ENCODE measurements around the gene PTPN6. TPM values are rescaled to one million over a fixed set of nuclear protein-coding genes. Genes with fewer than 3 reads are reported as not detected.

Gene PTPN6
- total and polyA plus RNA-seq, 2 of the 8 experiments (the other 6 are each of a cell fraction or from before 2014, with no cell fraction given): 16.3 to 28.4 TPM

DNA sequence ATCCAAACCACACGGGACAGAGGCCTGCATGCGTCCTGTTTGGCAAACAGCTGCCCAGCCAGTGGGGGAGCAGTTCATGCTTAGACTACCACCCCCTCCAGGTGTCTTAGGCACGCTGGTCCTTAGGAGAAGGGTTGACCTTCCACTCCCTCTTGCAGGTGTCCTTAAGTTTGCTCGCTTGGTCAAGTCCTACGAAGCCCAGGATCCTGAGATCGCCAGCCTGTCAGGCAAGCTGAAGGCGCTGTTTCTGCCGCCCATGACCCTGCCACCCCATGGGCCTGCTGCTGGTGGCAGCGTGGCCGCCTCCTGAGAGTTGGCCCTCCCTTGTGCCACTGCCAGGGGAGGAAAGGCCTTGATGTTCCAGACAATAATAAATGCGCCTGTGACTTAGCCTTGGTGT is 5.5 kb upstream of the PTPN6 start:
- no peak overlapping the region for H3K56ac ChIP-seq (replicated peaks; ENCODE audit: insufficient read length, low read depth, low read length)
- WGBS, 2 experiments (ENCODE audit: extremely low coverage in 1 of 2, insufficient coverage in 1 of 2, insufficient read length in 1 of 2, insufficient replicate concordance in 2 of 2, low coverage in 1 of 2, low lambda C conversion rate in 2 of 2, missing lambda C conversion rate in 1 of 2): 79% methylated on average over 11 of the region's 11 CpGs; no CpG with 5 or more reads in 1 of the 2 experiments
- H2BK15ac ChIP-seq (ENCODE audit: low read length): no peak overlapping the region
- no peak overlapping the region for H3K18ac ChIP-seq (ENCODE audit: extremely low read depth, low read length)
- 0 out of 2 replicates have a peak overlapping the region, but pooled peaks have one; percentile 43 for H3K27ac ChIP-seq (ENCODE audit: low read depth, low read length)
- no peak for DNase-seq (ENCODE audit: low read depth in 1 of 2, low spot score in 2 of 2)
- H3K4ac ChIP-seq (replicated peaks; ENCODE audit: insufficient read length, low read depth, low read length): no peak overlapping the region
- H2BK120ac ChIP-seq (replicated peaks; ENCODE audit: low read depth, low read length): no peak overlapping the region
- H3K9me3 ChIP-seq (ENCODE audit: insufficient read depth in 2 of 2, low read depth in 1 of 2, low read length in 1 of 2): no peaks in the 10 kb centered on the region
- H2AFZ ChIP-seq (ENCODE audit: low read length): no peak overlapping the region
- peaks cover 3% of the 10 kb centered on the region for H3K79me1 ChIP-seq (ENCODE audit: low read depth, low read length)
- H4K5ac ChIP-seq (ENCODE audit: insufficient read length, low read depth, low read length): no peak overlapping the region
- H3K4me3 ChIP-seq (ENCODE audit: extremely low read depth in 1 of 4, insufficient read depth in 2 of 4, low read depth in 3 of 4, low read length in 4 of 4): peak overlapping the region in 3 of 4 experiments; percentile 48 to 80 (median 52); a peak in 6 of 8 replicates
- peak overlapping the region; percentile 11; the same call in 1 of the 2 replicates for H2AK5ac ChIP-seq (ENCODE audit: low read depth, low read length)
- peaks cover 0 to 5% of the 10 kb centered on the region in 2 experiments for H4K20me1 ChIP-seq (replicated peaks in 1 of 2; ENCODE audit: control insufficient read depth in 1 of 2, insufficient read depth in 2 of 2, low read length in 2 of 2)
- no peak for FAIRE-seq
- H3K23me2 ChIP-seq (ENCODE audit: low read depth, low read length): peaks cover 11% of the 10 kb centered on the region
- no peak overlapping the region for H3K9ac ChIP-seq (replicated peaks in 1 of 4; ENCODE audit: extremely low read depth in 1 of 4, low read depth in 3 of 4, low read length in 3 of 4)
- peak overlapping the region; percentile 75; the same call in 1 of the 2 replicates for H2BK5ac ChIP-seq (ENCODE audit: low read depth, low read length)
- no peak overlapping the region for H4K8ac ChIP-seq (ENCODE audit: extremely low read depth, insufficient read depth, low read length)
- peaks cover 1 to 9% (median 4%) of the 10 kb centered on the region in 4 experiments; a peak in 5 of 8 replicates for H3K36me3 ChIP-seq (ENCODE audit: control insufficient read depth in 2 of 4, insufficient read depth in 4 of 4, low read length in 3 of 4)
- no peak overlapping the region for H3K23ac ChIP-seq (ENCODE audit: insufficient read length)
- H3K4me2 ChIP-seq (ENCODE audit: insufficient read depth in 1 of 2, low read depth in 2 of 2, low read length in 2 of 2): peak overlapping the region; percentile 56 to 84
- 0 out of 2 replicates have a peak overlapping the region, but pooled peaks have one; percentile 66 for H2BK20ac ChIP-seq (ENCODE audit: low read length)
- no peak overlapping the region for H3K14ac ChIP-seq (ENCODE audit: insufficient read length)
- H3K27me3 ChIP-seq (replicated peaks in 1 of 4; ENCODE audit: control insufficient read depth in 3 of 4, extremely low read depth in 1 of 4, insufficient read depth in 3 of 4, low read length in 3 of 4): no peaks in the 10 kb centered on the region
- H2BK12ac ChIP-seq (ENCODE audit: low read depth, low read length): no peak overlapping the region
- POLR2A ChIA-PET (ENCODE audit: partially characterized antibody): interaction anchor here (0.6 to 44.0 kb wide), 17 partner anchors 23 to 567 kb away, joined by 3 to 1596 read pairs (median 8); partner anchors contain the start of genes ATN1, C1RL, CDCA3 and EMG1
- no peak overlapping the region for H4K91ac ChIP-seq (replicated peaks; ENCODE audit: insufficient read length, low read length)
- H3K4me1 ChIP-seq (replicated peaks in 1 of 4; ENCODE audit: control insufficient read depth in 3 of 4, insufficient read depth in 4 of 4, low read length in 3 of 4): peaks cover 6 to 20% (median 14%) of the 10 kb centered on the region in 4 experiments
- CTCF ChIA-PET (ENCODE audit: partially characterized antibody): interaction anchor here (0.6 to 20.2 kb wide), 22 partner anchors 10 to 694 kb away, joined by 3 to 277 read pairs (median 6); partner anchors contain the start of genes ATN1, C1RL, LPCAT3 and SPSB2
- 0 out of 2 replicates have a peak, but pooled peaks have one; percentile 19 for TF ChIP-seq PHF8 (conservative IDR thresholded peaks at IDR 0.05; ENCODE audit: low read depth, low read length)
- TF ChIP-seq MAFK (IDR thresholded peaks at IDR 0.05; ENCODE audit: low read depth, low read length): no peak
- TF ChIP-seq POLR2A (IDR thresholded peaks at IDR 0.05; ENCODE audit: control extremely low read depth in 1 of 2, low read depth in 2 of 2, low read length in 2 of 2): peak in 1 of 2 experiments; percentile 53; a peak in 1 of 3 replicates
- 0 out of 2 replicates have a peak, but pooled peaks have one; percentile 45 for TF ChIP-seq POLR2AphosphoS5 (IDR thresholded peaks at IDR 0.05; ENCODE audit: low read depth, low read length)
- H3K79me2 ChIP-seq (ENCODE audit: control insufficient read depth in 1 of 2, insufficient read depth in 2 of 2, low read length in 2 of 2): no peaks in the 10 kb centered on the region; a peak in 1 of 4 replicates
